GM12865 (cell line): ENCODE results near the gene PF4V1.

ENCODE experiments used
- DNase-seq: peaks from one replicate; pipeline ENCODE4 v3.0.0; 2010; ENCODE audit warnings: low read depth
- H3K4me3 ChIP-seq: 2 replicates; pipeline ENCODE4 v1.5.1; 2011; ENCODE audit warnings: mild to moderate bottlenecking, low read depth, low read length, control low read depth
- CTCF ChIP-seq: IDR thresholded peaks from 2 replicates; pipeline ENCODE4 v1.5.1; 2011; ENCODE audit warnings: low read length, control low read depth, low read depth, inconsistent platforms; ENCODE audit not compliant: insufficient read depth; ENCODE audit errors: missing control alignments

Gene PF4V1

GRCh38 chr4:73836373-73837279 is 16.5 kb upstream of the PF4V1 start, which contains the start of gene CXCL6:
CXCL6 (plus strand) TSS chr4:73836678; CDS start chr4:73836751, 73 bp downstream.
- H3K4me3 ChIP-seq, result no peak within 1 kb of the TSS
- DNase-seq, result no peak
- TF ChIP-seq CTCF, result no peak

GRCh38 chr4:73839071-73839470 is 14.0 kb upstream of the PF4V1 start:
- no peak for DNase-seq
- H3K4me3 ChIP-seq, result no peak overlapping the region
- TF ChIP-seq CTCF, result no peak

GRCh38 chr4:73839715-73840114 is 13.4 kb upstream of the PF4V1 start:
- DNase-seq, result no peak
- no peak overlapping the region for H3K4me3 ChIP-seq
- no peak for TF ChIP-seq CTCF

- no peak for DNase-seq
- TF ChIP-seq CTCF, result no peak
- H3K4me3 ChIP-seq, result no peak overlapping the region
These were observed 11.7 kb upstream of the PF4V1 start for GRCh38 chr4:73841243-73841925.

GRCh38 chr4:73842696-73843095 is 10.4 kb upstream of the PF4V1 start:
- no peak overlapping the region for H3K4me3 ChIP-seq
- DNase-seq, result no peak
- TF ChIP-seq CTCF, result no peak

GRCh38 chr4:73843369-73843768 is 9.7 kb upstream of the PF4V1 start:
- TF ChIP-seq CTCF, result no peak
- DNase-seq, result no peak

More at GRCh38 chr4:73843369-73843768, 9.7 kb upstream of the PF4V1 start:
- H3K4me3 ChIP-seq, result no peak overlapping the region
